Measurements from ENCODE around the gene CLEC4M. TPM values are rescaled to one million over a fixed set of nuclear protein-coding genes. Genes with fewer than 3 reads are reported as not detected.
A peak's percentile ranks its signal among the peaks of the same experiment; 100 is the strongest.

CLEC4M gene
- total RNA-seq, result not detected

GRCh38 chr19:7762719-7763293, at the start of gene CLEC4M:
Gene CLEC4M (plus strand): TSS chr19:7763243. CDS start chr19:7763267, 24 bp downstream.
- no peak for DNase-seq
- Mint-ChIP-seq H3K4me1 (ENCODE audit: low read depth) (no peaks in the 10 kb centered on the region), H3K36me3 (ENCODE audit: low read depth) (peaks cover 2% of the 10 kb centered on the region), H3K9me3 (ENCODE audit: insufficient read depth) (peaks cover 17% of the 10 kb centered on the region), H3K27me3 (ENCODE audit: low read depth) (peaks cover 5% of the 10 kb centered on the region), H3K27ac (no peak within 1 kb of the TSS), H3K4me3 (no peak within 1 kb of the TSS)
- CTCF ChIA-PET, result no interaction called here
- ATAC-seq, result no peak
- POLR2A ChIA-PET, result interaction anchor here (0.7 kb wide), 1 partner anchor 133 kb away, joined by 3 read pairs; the partner anchor contains the start of gene PET100

DNA sequence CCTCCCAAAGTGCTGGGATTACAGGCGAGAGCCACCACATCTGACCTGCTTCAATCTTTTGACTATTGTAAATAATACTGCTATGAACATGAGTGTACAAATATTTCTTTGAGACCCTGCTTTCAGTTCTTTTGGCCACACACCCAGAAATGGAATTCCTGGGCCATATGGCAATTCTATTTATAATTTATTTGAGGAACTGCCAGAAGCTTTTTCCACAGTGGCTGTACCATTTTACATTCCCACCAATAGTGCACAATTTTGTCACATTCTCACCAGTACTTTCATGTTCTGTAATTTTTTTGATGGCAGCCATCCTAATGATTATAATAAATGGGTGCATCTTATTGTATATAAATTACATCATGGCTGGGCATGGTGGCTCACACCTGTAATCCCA, 47.4 kb upstream of the CLEC4M start:
- no peak for ATAC-seq
- POLR2A ChIA-PET, result interaction anchor here (0.7 kb wide), 1 partner anchor 89 kb away, joined by 3 read pairs; no protein-coding TSS in a partner anchor
- no peaks in the 10 kb centered on the region for H3K36me3 Mint-ChIP-seq (ENCODE audit: low read depth)
- peaks cover 7% of the 10 kb centered on the region for H3K4me1 Mint-ChIP-seq (ENCODE audit: low read depth)
- no peak overlapping the region for H3K27ac Mint-ChIP-seq
- H3K4me3 Mint-ChIP-seq, result no peak overlapping the region
- no peak for DNase-seq
- CTCF ChIA-PET, result interaction anchor here (2.1 kb wide), 1 partner anchor 35 kb away, joined by 5 read pairs; the partner anchor contains the start of gene TRAPPC5
- H3K27me3 Mint-ChIP-seq (ENCODE audit: low read depth), result no peaks in the 10 kb centered on the region
- peaks cover 4% of the 10 kb centered on the region for H3K9me3 Mint-ChIP-seq (ENCODE audit: insufficient read depth)

DNA sequence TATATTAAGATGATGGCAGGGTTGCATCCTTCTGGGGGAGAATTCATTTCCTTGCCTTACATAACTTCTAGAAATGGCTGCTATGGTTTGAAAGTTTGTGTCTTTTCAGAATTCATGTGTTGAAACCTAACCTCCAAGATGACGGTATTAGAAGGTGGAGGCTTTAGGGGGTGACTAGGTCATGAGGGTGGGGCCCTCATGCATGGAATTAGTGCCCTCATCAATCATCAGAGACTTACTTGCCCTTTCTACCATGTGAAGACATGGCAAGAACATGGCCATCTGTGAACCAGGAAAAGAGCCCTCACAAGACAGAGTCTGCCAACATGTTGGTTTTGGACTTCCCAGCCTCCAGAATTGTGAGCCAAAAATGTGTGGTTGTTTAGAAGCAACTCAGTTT, 46.3 kb upstream of the CLEC4M start:
- no peak overlapping the region for H3K4me3 Mint-ChIP-seq
- CTCF ChIA-PET, result interaction anchor here (2.1 kb wide), 1 partner anchor 36 kb away, joined by 5 read pairs; the partner anchor contains the start of gene TRAPPC5
- DNase-seq (no peak), ATAC-seq (no peak)
- peaks cover 4% of the 10 kb centered on the region for H3K9me3 Mint-ChIP-seq (ENCODE audit: insufficient read depth)
- H3K27ac Mint-ChIP-seq, result no peak overlapping the region
- no peaks in the 10 kb centered on the region for H3K36me3 Mint-ChIP-seq (ENCODE audit: low read depth)
- peaks cover 7% of the 10 kb centered on the region for H3K4me1 Mint-ChIP-seq (ENCODE audit: low read depth)
- H3K27me3 Mint-ChIP-seq (ENCODE audit: low read depth), result no peaks in the 10 kb centered on the region
- POLR2A ChIA-PET, result no interaction called here

- DNase-seq (no peak), ATAC-seq (peak; percentile 33)
- H3K4me3 Mint-ChIP-seq, result no peak overlapping the region
- peaks cover 4% of the 10 kb centered on the region for H3K9me3 Mint-ChIP-seq (ENCODE audit: insufficient read depth)
- ChIA-PET CTCF (no interaction called here), POLR2A (no interaction called here)
- peaks cover 2% of the 10 kb centered on the region for H3K27me3 Mint-ChIP-seq (ENCODE audit: low read depth)
- H3K36me3 Mint-ChIP-seq (ENCODE audit: low read depth), result no peaks in the 10 kb centered on the region
- peaks cover 7% of the 10 kb centered on the region for H3K4me1 Mint-ChIP-seq (ENCODE audit: low read depth)
- H3K27ac Mint-ChIP-seq, result no peak overlapping the region
Observed at GRCh38 chr19:7718668-7719067, 44.4 kb upstream of the CLEC4M start.

DNA sequence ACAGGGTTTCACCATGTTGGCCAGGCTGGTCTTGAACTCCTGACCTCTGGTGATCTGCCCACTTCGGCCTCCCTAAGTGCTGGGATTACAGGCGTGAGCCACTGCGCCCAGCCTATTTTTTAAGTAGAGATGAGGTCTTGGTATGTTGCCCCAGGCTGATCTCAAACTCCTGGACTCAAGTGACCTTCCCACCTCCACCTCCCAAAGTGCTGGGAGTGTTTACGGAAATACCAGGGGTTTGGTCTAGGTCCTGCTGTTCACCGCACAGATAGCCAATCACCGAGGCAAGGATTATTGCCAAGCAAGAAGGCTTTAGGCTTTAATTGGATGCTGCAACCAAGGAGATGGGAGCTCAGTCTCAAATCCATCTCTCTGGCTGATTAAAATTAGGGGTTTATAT, 42.7 kb upstream of the CLEC4M start:
- Mint-ChIP-seq H3K4me1 (ENCODE audit: low read depth) (peaks cover 5% of the 10 kb centered on the region), H3K4me3 (no peak overlapping the region), H3K36me3 (ENCODE audit: low read depth) (no peaks in the 10 kb centered on the region), H3K27me3 (ENCODE audit: low read depth) (peaks cover 2% of the 10 kb centered on the region), H3K9me3 (ENCODE audit: insufficient read depth) (peaks cover 4% of the 10 kb centered on the region), H3K27ac (no peak overlapping the region)
- no peak for DNase-seq
- ChIA-PET POLR2A (no interaction called here), CTCF (no interaction called here)
- no peak for ATAC-seq

- no peak overlapping the region for H3K4me3 Mint-ChIP-seq
- H3K4me1 Mint-ChIP-seq (ENCODE audit: low read depth), result peaks cover 5% of the 10 kb centered on the region
- no peak for ATAC-seq
- ChIA-PET POLR2A (no interaction called here), CTCF (no interaction called here)
- H3K27me3 Mint-ChIP-seq (ENCODE audit: low read depth), result peaks cover 2% of the 10 kb centered on the region
- no peak for DNase-seq
- H3K9me3 Mint-ChIP-seq (ENCODE audit: insufficient read depth), result no peaks in the 10 kb centered on the region
- H3K36me3 Mint-ChIP-seq (ENCODE audit: low read depth), result no peaks in the 10 kb centered on the region
- no peak overlapping the region for H3K27ac Mint-ChIP-seq
Observed at GRCh38 chr19:7722231-7722651, 40.8 kb upstream of the CLEC4M start.

DNA sequence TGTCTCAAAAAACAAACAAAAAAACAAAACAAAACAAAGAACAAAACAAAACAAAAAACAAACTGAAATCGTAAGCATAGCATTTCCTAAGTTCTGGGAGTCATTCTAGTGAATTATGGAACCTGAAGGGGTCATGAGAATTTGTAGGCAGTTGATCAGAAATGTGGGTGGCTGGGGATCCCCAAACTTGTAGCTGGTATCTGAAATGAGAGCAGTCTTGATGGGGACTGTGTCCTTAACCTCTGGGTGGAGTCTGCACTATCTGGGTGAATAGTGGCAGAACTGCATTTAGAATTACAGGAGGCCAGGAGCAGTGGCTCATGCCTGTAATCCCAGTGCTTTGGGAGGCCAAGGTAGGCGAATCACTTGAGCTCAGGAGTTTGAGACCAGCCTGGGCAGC, 37.3 kb upstream of the CLEC4M start:
- CTCF ChIA-PET, result no interaction called here
- ATAC-seq, result no peak
- H3K9me3 Mint-ChIP-seq (ENCODE audit: insufficient read depth), result no peaks in the 10 kb centered on the region
- no peak for DNase-seq
- H3K4me1 Mint-ChIP-seq (ENCODE audit: low read depth), result no peaks in the 10 kb centered on the region
- no peak overlapping the region for H3K4me3 Mint-ChIP-seq
- POLR2A ChIA-PET, result no interaction called here
- H3K27me3 Mint-ChIP-seq (ENCODE audit: low read depth), result peaks cover 30% of the 10 kb centered on the region
- no peak overlapping the region for H3K27ac Mint-ChIP-seq
- H3K36me3 Mint-ChIP-seq (ENCODE audit: low read depth), result no peaks in the 10 kb centered on the region

DNA sequence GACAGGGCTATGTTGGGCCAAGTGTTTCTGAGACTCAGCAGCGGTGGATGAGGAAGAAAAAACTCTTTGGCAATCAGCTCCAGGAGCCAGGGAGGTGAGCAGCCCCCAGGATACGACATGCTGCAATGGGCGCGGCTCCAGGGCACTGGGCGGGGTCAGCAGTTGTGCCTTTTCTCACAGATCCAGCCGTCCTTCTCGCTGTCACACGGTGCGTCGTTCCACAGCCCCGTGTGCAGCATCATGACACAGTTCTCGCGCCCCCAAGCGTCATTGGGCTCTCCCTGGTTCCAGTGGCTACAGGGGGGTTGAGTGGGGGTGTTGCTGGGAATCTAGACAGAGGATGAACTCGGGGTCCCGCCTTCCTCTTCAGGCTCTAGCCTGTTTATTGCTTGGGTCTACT, 33.8 kb upstream of the CLEC4M start:
- H3K4me1 Mint-ChIP-seq (ENCODE audit: low read depth), result no peaks in the 10 kb centered on the region
- no peak overlapping the region for H3K4me3 Mint-ChIP-seq
- POLR2A ChIA-PET, result interaction anchor here (0.5 kb wide), 1 partner anchor 215 kb away, joined by 3 read pairs; no protein-coding TSS in a partner anchor
- peaks cover 42% of the 10 kb centered on the region for H3K27me3 Mint-ChIP-seq (ENCODE audit: low read depth)
- no peaks in the 10 kb centered on the region for H3K36me3 Mint-ChIP-seq (ENCODE audit: low read depth)
- CTCF ChIA-PET, result no interaction called here
- DNase-seq (no peak), ATAC-seq (no peak)
- H3K9me3 Mint-ChIP-seq (ENCODE audit: insufficient read depth), result no peaks in the 10 kb centered on the region
- H3K27ac Mint-ChIP-seq, result no peak overlapping the region

GRCh38 chr19:7729831-7730285, 33.2 kb upstream of the CLEC4M start:
- Mint-ChIP-seq H3K36me3 (ENCODE audit: low read depth) (no peaks in the 10 kb centered on the region), H3K27ac (no peak overlapping the region), H3K4me1 (ENCODE audit: low read depth) (no peaks in the 10 kb centered on the region), H3K4me3 (no peak overlapping the region), H3K9me3 (ENCODE audit: insufficient read depth) (no peaks in the 10 kb centered on the region), H3K27me3 (ENCODE audit: low read depth) (peaks cover 46% of the 10 kb centered on the region)
- ChIA-PET CTCF (no interaction called here), POLR2A (no interaction called here)
- no peak for ATAC-seq
- DNase-seq, result no peak

GRCh38 chr19:7730286-7731217, 32.5 kb upstream of the CLEC4M start:
- Mint-ChIP-seq H3K27ac (no peak overlapping the region), H3K4me3 (no peak overlapping the region), H3K27me3 (ENCODE audit: low read depth) (peaks cover 52% of the 10 kb centered on the region), H3K4me1 (ENCODE audit: low read depth) (no peaks in the 10 kb centered on the region), H3K36me3 (ENCODE audit: low read depth) (no peaks in the 10 kb centered on the region), H3K9me3 (ENCODE audit: insufficient read depth) (no peaks in the 10 kb centered on the region)
- no peak for ATAC-seq
- ChIA-PET POLR2A (no interaction called here), CTCF (no interaction called here)
- no peak for DNase-seq

DNA sequence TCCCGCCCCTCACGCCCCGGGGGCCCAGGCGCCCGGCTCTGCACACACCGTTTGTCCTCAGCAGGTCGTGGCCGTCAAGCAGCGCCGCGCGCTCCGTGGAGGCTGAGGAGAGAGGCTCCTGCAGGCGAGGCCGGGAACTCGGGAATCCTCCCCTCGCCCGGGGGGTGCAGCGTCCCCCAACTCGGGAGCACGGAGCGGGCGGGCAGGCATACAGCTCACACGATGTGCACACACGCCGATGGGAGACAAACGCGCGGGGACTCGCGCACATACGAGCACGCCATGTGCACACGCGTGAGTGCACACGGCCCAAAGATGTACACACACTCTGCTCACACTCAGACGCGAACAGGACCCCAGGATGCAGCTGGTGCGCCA, 31.8 kb upstream of the CLEC4M start:
- no peak overlapping the region for H3K27ac Mint-ChIP-seq
- ChIA-PET CTCF (no interaction called here), POLR2A (no interaction called here)
- peaks cover 52% of the 10 kb centered on the region for H3K27me3 Mint-ChIP-seq (ENCODE audit: low read depth)
- H3K4me1 Mint-ChIP-seq (ENCODE audit: low read depth), result no peaks in the 10 kb centered on the region
- DNase-seq (no peak), ATAC-seq (no peak)
- H3K4me3 Mint-ChIP-seq, result no peak overlapping the region
- H3K9me3 Mint-ChIP-seq (ENCODE audit: insufficient read depth), result no peaks in the 10 kb centered on the region
- H3K36me3 Mint-ChIP-seq (ENCODE audit: low read depth), result no peaks in the 10 kb centered on the region

GRCh38 chr19:7731615-7732014, 31.4 kb upstream of the CLEC4M start:
- Mint-ChIP-seq H3K36me3 (ENCODE audit: low read depth) (no peaks in the 10 kb centered on the region), H3K4me1 (ENCODE audit: low read depth) (no peaks in the 10 kb centered on the region), H3K27ac (no peak overlapping the region), H3K27me3 (ENCODE audit: low read depth) (peaks cover 52% of the 10 kb centered on the region), H3K4me3 (no peak overlapping the region), H3K9me3 (ENCODE audit: insufficient read depth) (no peaks in the 10 kb centered on the region)
- ChIA-PET CTCF (no interaction called here), POLR2A (no interaction called here)
- ATAC-seq (no peak), DNase-seq (no peak)

All from activated CD8-positive, alpha-beta T cell treated with anti-CD3 and anti-CD28 coated beads, Interleukin-2, amount 10 ng/mL, durations not matched to agents 7 days and 5 days (primary cell).